Subcutaneous abdominal adipose tissue (tissue), 5 donors: ENCODE data around the gene FOXA3.

Experiments
- H3K27ac ChIP-seq: one replicate; pipeline ENCODE4 v1.7.0; 2013; ENCODE audit warnings: low read depth, mild to moderate bottlenecking, inconsistent platforms, low read length, moderate library complexity
- H3K27me3 ChIP-seq, 5 donors: one replicate each; pipeline ENCODE4 v1.7.0; 2013; ENCODE audit warnings: low read length in 5 of 5, inconsistent platforms in 1 of 5; ENCODE audit not compliant: control insufficient read depth in 5 of 5, insufficient read depth in 4 of 5
- H3K36me3 ChIP-seq, 5 donors: one replicate each; pipeline ENCODE4 v1.7.0; 2013; ENCODE audit warnings: low read length in 5 of 5; ENCODE audit not compliant: control insufficient read depth in 5 of 5, insufficient read depth in 5 of 5
- H3K4me1 ChIP-seq, 5 donors: one replicate each; pipeline ENCODE4 v1.7.0; 2013; ENCODE audit warnings: low read length in 5 of 5, mild to moderate bottlenecking in 3 of 5, moderate library complexity in 1 of 5; ENCODE audit not compliant: control insufficient read depth in 5 of 5, insufficient read depth in 5 of 5
- H3K4me3 ChIP-seq, 5 donors: one replicate each; pipeline ENCODE4 v1.7.0; 2013; ENCODE audit warnings: low read length in 5 of 5, low read depth in 1 of 5
- H3K9ac ChIP-seq, 5 donors: one replicate each; pipeline ENCODE4 v1.7.0; 2013; ENCODE audit warnings: low read length in 5 of 5, mild to moderate bottlenecking in 4 of 5, moderate library complexity in 3 of 5
- H3K9me3 ChIP-seq, 5 donors: one replicate each; pipeline ENCODE4 v1.7.0; 2013; ENCODE audit warnings: low read length in 5 of 5; ENCODE audit not compliant: control insufficient read depth in 5 of 5
- donor health status: healthy.
- donor health status: healthy.
- donor health status: healthy.
- donor health status: healthy.
- donor health status: healthy.

FOXA3 gene

GRCh38 chr19:45881909-45882528, 17.9 kb downstream of the FOXA3 start:
- Histone ChIP-seq H3K9ac (no peak overlapping the region), H3K4me3 (no peak overlapping the region), H3K4me1 (peaks cover 3 to 45% (median 42%) of the 10 kb centered on the region in 5 donors), H3K27ac (no peak overlapping the region), H3K36me3 (peaks cover 0 to 10% (median 3%) of the 10 kb centered on the region in 5 donors), H3K27me3 (peaks cover 0 to 8% (median 3%) of the 10 kb centered on the region in 5 donors), H3K9me3 (no peaks in the 10 kb centered on the region)

- H3K4me3 ChIP-seq, result peak overlapping the region in 4 of 5 donors; percentile 8 to 57 (median 28)
- H3K4me1 ChIP-seq, result peaks cover 3 to 44% (median 42%) of the 10 kb centered on the region in 5 donors
- H3K9me3 ChIP-seq, result no peaks in the 10 kb centered on the region
- no peak overlapping the region for H3K27ac ChIP-seq
- peaks cover 0 to 10% (median 3%) of the 10 kb centered on the region in 5 donors for H3K36me3 ChIP-seq
- peaks cover 0 to 3% (median 0%) of the 10 kb centered on the region in 5 donors for H3K27me3 ChIP-seq
- peak overlapping the region in 2 of 5 donors; percentile 40 to 64 for H3K9ac ChIP-seq
Measured at GRCh38 chr19:45882652-45883585, 18.8 kb downstream of the FOXA3 start.

GRCh38 chr19:45883586-45883880, 19.4 kb downstream of the FOXA3 start:
- peaks cover 3 to 44% (median 42%) of the 10 kb centered on the region in 5 donors for H3K4me1 ChIP-seq
- H3K4me3 ChIP-seq, result peak overlapping the region in 1 of 5 donors; percentile 30
- no peak overlapping the region for H3K27ac ChIP-seq
- H3K27me3 ChIP-seq, result peaks cover 0 to under 1% (median 0%) of the 10 kb centered on the region in 5 donors
- H3K9me3 ChIP-seq, result no peaks in the 10 kb centered on the region
- H3K9ac ChIP-seq, result no peak overlapping the region
- peaks cover 0 to 10% (median 3%) of the 10 kb centered on the region in 5 donors for H3K36me3 ChIP-seq

GRCh38 chr19:45883881-45884681, 20.0 kb downstream of the FOXA3 start:
- peaks cover 3 to 44% (median 42%) of the 10 kb centered on the region in 5 donors for H3K4me1 ChIP-seq
- no peaks in the 10 kb centered on the region for H3K27me3 ChIP-seq
- no peak overlapping the region for H3K9ac ChIP-seq
- H3K9me3 ChIP-seq, result no peaks in the 10 kb centered on the region
- H3K27ac ChIP-seq, result no peak overlapping the region
- peaks cover 0 to 10% (median 3%) of the 10 kb centered on the region in 5 donors for H3K36me3 ChIP-seq
- peak overlapping the region in 1 of 5 donors; percentile 30 for H3K4me3 ChIP-seq

GRCh38 chr19:45884682-45885555, 20.8 kb downstream of the FOXA3 start:
- peaks cover 3 to 44% (median 42%) of the 10 kb centered on the region in 5 donors for H3K4me1 ChIP-seq
- H3K4me3 ChIP-seq, result peak overlapping the region in 4 of 5 donors; percentile 76 to 89 (median 82)
- no peaks in the 10 kb centered on the region for H3K27me3 ChIP-seq
- no peaks in the 10 kb centered on the region for H3K9me3 ChIP-seq
- peak overlapping the region in 4 of 5 donors; percentile 83 to 95 (median 86) for H3K9ac ChIP-seq
- H3K27ac ChIP-seq, result peak overlapping the region; percentile 92
- H3K36me3 ChIP-seq, result peaks cover 0 to 10% (median 3%) of the 10 kb centered on the region in 5 donors

- Histone ChIP-seq H3K4me3 (peak within 1 kb of the TSS; percentile 76 to 93 (median 86)), H3K27ac (peak within 1 kb of the TSS; percentile 92), H3K9ac (peak within 1 kb of the TSS; percentile 87 to 98 (median 93)), H3K4me1 (peaks cover 3 to 44% (median 42%) of the 10 kb centered on the region in 5 donors), H3K36me3 (peaks cover 0 to 15% (median 3%) of the 10 kb centered on the region in 5 donors), H3K9me3 (no peaks in the 10 kb centered on the region), H3K27me3 (no peaks in the 10 kb centered on the region)
Measured at GRCh38 chr19:45885556-45886426, 21.7 kb downstream of the FOXA3 start, which contains the start of gene IRF2BP1. Gene IRF2BP1 (minus strand): TSS chr19:45886141. CDS start chr19:45885774, 367 bp downstream.

- no peaks in the 10 kb centered on the region for H3K27me3 ChIP-seq
Measured at GRCh38 chr19:45886427-45887199, 22.5 kb downstream of the FOXA3 start.

GRCh38 chr19:45887200-45887710, 23.1 kb downstream of the FOXA3 start:
- Histone ChIP-seq H3K4me3 (peak overlapping the region; percentile 76 to 93 (median 86)), H3K4me1 (peaks cover 3 to 43% (median 41%) of the 10 kb centered on the region in 5 donors), H3K27ac (peak overlapping the region; percentile 92), H3K9ac (peak overlapping the region; percentile 87 to 98 (median 93)), H3K9me3 (no peaks in the 10 kb centered on the region), H3K27me3 (no peaks in the 10 kb centered on the region), H3K36me3 (peaks cover 0 to 15% (median 5%) of the 10 kb centered on the region in 5 donors)

More at GRCh38 chr19:45886427-45887199, 22.5 kb downstream of the FOXA3 start:
- Histone ChIP-seq H3K36me3 (peaks cover 0 to 15% (median 3%) of the 10 kb centered on the region in 5 donors), H3K27ac (peak overlapping the region; percentile 92), H3K4me3 (peak overlapping the region; percentile 76 to 93 (median 86)), H3K9me3 (no peaks in the 10 kb centered on the region), H3K9ac (peak overlapping the region; percentile 87 to 98 (median 93)), H3K4me1 (peaks cover 3 to 44% (median 42%) of the 10 kb centered on the region in 5 donors)
